Body of pancreas (tissue), 4 donors: ENCODE measurements around the gene BLID.

ENCODE experiments used
- POLR2A ChIP-seq, 3 donors: fragments of 450-650 bp; IDR thresholded peaks; one replicate each; pipeline ENCODE4 v1.6.1; 2016; ENCODE audit warnings: antibody characterized with exemption in 3 of 3, mild to moderate bottlenecking in 2 of 3
- TF ChIP-seq, protein P1 (sequence below), 7 experiments: fragments of 450-650 bp in 4 of 7; fragments of 200-600 bp in 3 of 7; sonication (generic) in 3 of 7; IDR thresholded peaks; one replicate each; pipeline ENCODE4 v1.5.1; 2016 to 2019; ENCODE audit warnings: antibody characterized with exemption in 7 of 7

DNA sequence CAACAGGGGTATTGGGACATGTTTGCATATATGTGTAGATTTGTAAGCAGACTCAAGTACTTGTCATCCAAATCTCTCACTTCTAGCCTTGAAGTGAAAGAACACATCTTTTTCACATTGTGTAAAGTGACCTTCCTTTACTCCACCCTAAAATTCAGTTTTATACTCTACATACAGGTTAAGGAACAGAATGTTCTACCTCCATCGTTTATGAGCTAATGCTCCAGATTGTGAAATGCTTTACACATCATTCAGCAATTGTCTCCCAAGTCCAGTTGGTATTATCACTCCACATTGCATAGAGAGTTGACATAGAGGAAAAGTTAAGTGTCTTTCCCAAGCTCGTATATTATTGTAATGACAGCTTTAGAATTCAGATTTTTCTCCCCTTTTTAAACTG, 46.1 kb upstream of the BLID start:
- TF ChIP-seq POLR2A (IDR thresholded peaks at IDR 0.05) = no peak
- TF ChIP-seq, protein P1, sequence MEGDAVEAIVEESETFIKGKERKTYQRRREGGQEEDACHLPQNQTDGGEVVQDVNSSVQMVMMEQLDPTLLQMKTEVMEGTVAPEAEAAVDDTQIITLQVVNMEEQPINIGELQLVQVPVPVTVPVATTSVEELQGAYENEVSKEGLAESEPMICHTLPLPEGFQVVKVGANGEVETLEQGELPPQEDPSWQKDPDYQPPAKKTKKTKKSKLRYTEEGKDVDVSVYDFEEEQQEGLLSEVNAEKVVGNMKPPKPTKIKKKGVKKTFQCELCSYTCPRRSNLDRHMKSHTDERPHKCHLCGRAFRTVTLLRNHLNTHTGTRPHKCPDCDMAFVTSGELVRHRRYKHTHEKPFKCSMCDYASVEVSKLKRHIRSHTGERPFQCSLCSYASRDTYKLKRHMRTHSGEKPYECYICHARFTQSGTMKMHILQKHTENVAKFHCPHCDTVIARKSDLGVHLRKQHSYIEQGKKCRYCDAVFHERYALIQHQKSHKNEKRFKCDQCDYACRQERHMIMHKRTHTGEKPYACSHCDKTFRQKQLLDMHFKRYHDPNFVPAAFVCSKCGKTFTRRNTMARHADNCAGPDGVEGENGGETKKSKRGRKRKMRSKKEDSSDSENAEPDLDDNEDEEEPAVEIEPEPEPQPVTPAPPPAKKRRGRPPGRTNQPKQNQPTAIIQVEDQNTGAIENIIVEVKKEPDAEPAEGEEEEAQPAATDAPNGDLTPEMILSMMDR (IDR thresholded peaks at IDR 0.05) = no peak
